HEK293 (cell line): ENCODE results near the gene GABRD.

ENCODE experiments used
- CTCF ChIA-PET: fragments of 350-600 bp; formaldehyde crosslinking; extraction: SDS; loops from one replicate; lab custom pipeline; 2021; ENCODE audit warnings: antibody characterized with exemption; lab: Yijun Ruan, JAX
- POLR2A ChIA-PET: fragments of 300-600 bp; formaldehyde crosslinking; extraction: SDS; loops from one replicate; lab custom pipeline; 2020; ENCODE audit warnings: antibody characterized with exemption, inconsistent platforms; lab: Yijun Ruan, JAX
- H3K27ac ChIP-seq: fragments of 200-500 bp; sonication (Bioruptor generic); 2 replicates; pipeline ENCODE4 v1.5.1; 2014; ENCODE audit warnings: low read depth, low read length, control low read depth, inconsistent platforms; ENCODE audit errors: extremely low read depth
- H3K36me3 ChIP-seq, 2 experiments: fragments of 200-500 bp in 1 of 2; sonication (Bioruptor generic) in 1 of 2; 1 replicate in 1 of 2; 2 replicates in 1 of 2; pipeline ENCODE4 v1.5.1; 2014 to 2017; ENCODE audit warnings: inconsistent platforms in 2 of 2, low read length in 2 of 2; ENCODE audit not compliant: control insufficient read depth in 2 of 2, insufficient read depth in 1 of 2
- H3K4me1 ChIP-seq: fragments of 200-500 bp; sonication (Bioruptor generic); 2 replicates; pipeline ENCODE4 v1.5.1; 2014; ENCODE audit warnings: mild to moderate bottlenecking, low read length, inconsistent platforms; ENCODE audit not compliant: control insufficient read depth, insufficient read depth
- H3K4me3 ChIP-seq: 2 replicates; pipeline ENCODE4 v1.5.1; 2011; ENCODE audit warnings: low read depth, mild to moderate bottlenecking, control low read depth, low read length, moderate library complexity
- H3K9me3 ChIP-seq: fragments of 200-500 bp; sonication (Bioruptor generic); 2 replicates; pipeline ENCODE4 v1.5.1; 2014; ENCODE audit warnings: low read depth, low read length, inconsistent platforms; ENCODE audit not compliant: control insufficient read depth, insufficient read depth
- GFI1B ChIP-seq: fragments of 450-650 bp; formaldehyde crosslinking; IDR thresholded peaks from 2 replicates; pipeline ENCODE4 v1.5.1; 2016; ENCODE audit warnings: missing biosample characterization, missing genetic modification characterization
- IKZF3 ChIP-seq: fragments of 450-650 bp; IDR thresholded peaks from 2 replicates; pipeline ENCODE4 v1.5.0; 2018; ENCODE audit warnings: missing biosample characterization, mild to moderate bottlenecking, missing genetic modification characterization, moderate library complexity
- REPIN1 ChIP-seq: fragments of 450-650 bp; formaldehyde crosslinking; IDR thresholded peaks from 2 replicates; pipeline ENCODE4 v1.5.1; 2017; ENCODE audit warnings: missing biosample characterization, missing genetic modification characterization, low read depth
- SCRT2 ChIP-seq: fragments of 450-650 bp; formaldehyde crosslinking; IDR thresholded peaks from 2 replicates; pipeline ENCODE4 v1.5.1; 2016; ENCODE audit warnings: missing biosample characterization, missing genetic modification characterization
- SETDB1 ChIP-seq: IDR thresholded peaks from one replicate; pipeline ENCODE4 v1.6.1; 2017; ENCODE audit warnings: mild to moderate bottlenecking, low read length, moderate library complexity, mixed read lengths; ENCODE audit not compliant: insufficient read length
- SP2 ChIP-seq: fragments of 450-650 bp; formaldehyde crosslinking; IDR thresholded peaks from 2 replicates; pipeline ENCODE4 v1.5.1; 2016; ENCODE audit warnings: missing biosample characterization, missing genetic modification characterization
- ZBTB11 ChIP-seq: fragments of 450-650 bp; formaldehyde crosslinking; conservative IDR thresholded peaks from 2 replicates; pipeline ENCODE4 v1.5.1; 2016; ENCODE audit warnings: low read depth, missing biosample characterization, missing genetic modification characterization
- ZFHX2 ChIP-seq: fragments of 450-650 bp; formaldehyde crosslinking; conservative IDR thresholded peaks from 2 replicates; pipeline ENCODE4 v1.5.1; 2016; ENCODE audit warnings: missing biosample characterization, missing genetic modification characterization
- ZFP41 ChIP-seq: fragments of 450-650 bp; formaldehyde crosslinking; IDR thresholded peaks from 2 replicates; pipeline ENCODE4 v1.5.1; 2016; ENCODE audit warnings: missing biosample characterization, missing genetic modification characterization, borderline replicate concordance
- ZNF10 ChIP-seq: fragments of 450-650 bp; formaldehyde crosslinking; IDR thresholded peaks from 2 replicates; pipeline ENCODE4 v1.5.1; 2017; ENCODE audit warnings: missing biosample characterization, missing genetic modification characterization
- ZNF157 ChIP-seq: fragments of 450-650 bp; formaldehyde crosslinking; IDR thresholded peaks from 2 replicates; pipeline ENCODE4 v1.5.1; 2016; ENCODE audit warnings: missing biosample characterization, missing genetic modification characterization
- ZNF354C ChIP-seq: fragments of 450-650 bp; formaldehyde crosslinking; IDR thresholded peaks from 2 replicates; pipeline ENCODE4 v1.5.1; 2016; ENCODE audit warnings: missing biosample characterization, missing genetic modification characterization, low read depth, borderline replicate concordance
- ZNF488 ChIP-seq: fragments of 450-650 bp; formaldehyde crosslinking; IDR thresholded peaks from 2 replicates; pipeline ENCODE4 v1.5.1; 2016; ENCODE audit warnings: missing biosample characterization, missing genetic modification characterization
- ZNF626 ChIP-seq: fragments of 450-650 bp; sonication (Bioruptor Pico); formaldehyde crosslinking; IDR thresholded peaks from 2 replicates; pipeline ENCODE4 v1.5.1; 2018; ENCODE audit warnings: missing biosample characterization, missing genetic modification characterization, inconsistent platforms
- ZNF629 ChIP-seq: fragments of 450-650 bp; formaldehyde crosslinking; IDR thresholded peaks from 2 replicates; pipeline ENCODE4 v1.5.1; 2017; ENCODE audit warnings: missing biosample characterization, missing genetic modification characterization
- ZNF707 ChIP-seq: fragments of 450-650 bp; formaldehyde crosslinking; IDR thresholded peaks from 2 replicates; pipeline ENCODE4 v1.5.1; 2016; ENCODE audit warnings: missing biosample characterization, missing genetic modification characterization
- ZNF768 ChIP-seq: fragments of 450-650 bp; formaldehyde crosslinking; IDR thresholded peaks from 2 replicates; pipeline ENCODE4 v1.5.1; 2018; ENCODE audit warnings: missing biosample characterization, mild to moderate bottlenecking, missing genetic modification characterization
- TF ChIP-seq, protein P1 (sequence below): fragments of 450-650 bp; formaldehyde crosslinking; IDR thresholded peaks from 2 replicates; pipeline ENCODE4; 2016; ENCODE audit warnings: missing biosample characterization, missing genetic modification characterization
- TF ChIP-seq, protein P2 (sequence below): fragments of 450-650 bp; formaldehyde crosslinking; IDR thresholded peaks from 2 replicates; pipeline ENCODE4 v1.5.1; 2016; ENCODE audit warnings: missing biosample characterization, missing genetic modification characterization

Gene GABRD

GRCh38 chr1:2000432-2000831 is 18.7 kb upstream of the GABRD start:
- POLR2A ChIA-PET, result no interaction called here
- no peak overlapping the region for H3K27ac ChIP-seq

GRCh38 chr1:2000850-2001249 is 18.3 kb upstream of the GABRD start:
- Histone ChIP-seq H3K36me3 (no peaks in the 10 kb centered on the region), H3K4me1 (no peaks in the 10 kb centered on the region), H3K9me3 (no peaks in the 10 kb centered on the region), H3K27ac (no peak overlapping the region), H3K4me3 (no peak overlapping the region)
- CTCF ChIA-PET, result interaction anchor here (0.6 to 0.7 kb wide), 2 partner anchors 46 to 861 kb away, joined by 3 read pairs; no protein-coding TSS in a partner anchor
- TF ChIP-seq, protein P1, sequence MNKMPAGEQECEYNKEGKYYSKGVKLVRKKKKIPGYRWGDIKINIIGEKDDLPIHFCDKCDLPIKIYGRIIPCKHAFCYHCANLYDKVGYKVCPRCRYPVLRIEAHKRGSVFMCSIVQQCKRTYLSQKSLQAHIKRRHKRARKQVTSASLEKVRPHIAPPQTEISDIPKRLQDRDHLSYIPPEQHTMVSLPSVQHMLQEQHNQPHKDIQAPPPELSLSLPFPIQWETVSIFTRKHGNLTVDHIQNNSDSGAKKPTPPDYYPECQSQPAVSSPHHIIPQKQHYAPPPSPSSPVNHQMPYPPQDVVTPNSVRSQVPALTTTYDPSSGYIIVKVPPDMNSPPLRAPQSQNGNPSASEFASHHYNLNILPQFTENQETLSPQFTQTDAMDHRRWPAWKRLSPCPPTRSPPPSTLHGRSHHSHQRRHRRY, result no peak
- TF ChIP-seq SP2, result no peak
- no peak for TF ChIP-seq ZFHX2
- TF ChIP-seq GFI1B (tag by site-specific recombination), result no peak
- no peak for TF ChIP-seq ZNF768
- no peak for TF ChIP-seq SETDB1
- no peak for TF ChIP-seq ZNF488 (tag by site-specific recombination)
- TF ChIP-seq, protein P2, sequence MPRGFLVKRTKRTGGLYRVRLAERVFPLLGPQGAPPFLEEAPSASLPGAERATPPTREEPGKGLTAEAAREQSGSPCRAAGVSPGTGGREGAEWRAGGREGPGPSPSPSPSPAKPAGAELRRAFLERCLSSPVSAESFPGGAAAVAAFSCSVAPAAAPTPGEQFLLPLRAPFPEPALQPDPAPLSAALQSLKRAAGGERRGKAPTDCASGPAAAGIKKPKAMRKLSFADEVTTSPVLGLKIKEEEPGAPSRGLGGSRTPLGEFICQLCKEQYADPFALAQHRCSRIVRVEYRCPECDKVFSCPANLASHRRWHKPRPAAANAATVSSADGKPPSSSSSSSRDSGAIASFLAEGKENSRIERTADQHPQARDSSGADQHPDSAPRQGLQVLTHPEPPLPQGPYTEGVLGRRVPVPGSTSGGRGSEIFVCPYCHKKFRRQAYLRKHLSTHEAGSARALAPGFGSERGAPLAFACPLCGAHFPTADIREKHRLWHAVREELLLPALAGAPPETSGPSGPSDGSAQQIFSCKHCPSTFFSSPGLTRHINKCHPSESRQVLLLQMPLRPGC (tag by site-specific recombination), result no peak
- TF ChIP-seq ZNF10 (tag by site-specific recombination), result no peak
- no peak for TF ChIP-seq ZNF354C (tag by site-specific recombination)
- no peak for TF ChIP-seq ZNF707 (tag by site-specific recombination)
- no peak for TF ChIP-seq ZNF629 (tag by site-specific recombination)
- TF ChIP-seq ZNF157 (tag by site-specific recombination), result no peak
- TF ChIP-seq ZBTB11 (tag by site-specific recombination), result no peak
- TF ChIP-seq ZFP41 (tag by site-specific recombination), result no peak
- no peak for TF ChIP-seq REPIN1 (tag by site-specific recombination)
- POLR2A ChIA-PET, result no interaction called here

More at GRCh38 chr1:2000432-2000831, 18.7 kb upstream of the GABRD start:
- Histone ChIP-seq H3K4me1 (no peaks in the 10 kb centered on the region), H3K9me3 (no peaks in the 10 kb centered on the region), H3K4me3 (no peak overlapping the region), H3K36me3 (no peaks in the 10 kb centered on the region)
- CTCF ChIA-PET, result interaction anchor here (1.4 kb wide), 1 partner anchor 44 kb away, joined by 7 read pairs; no protein-coding TSS in a partner anchor
- TF ChIP-seq ZNF626 (tag by site-specific recombination), result no peak
- no peak for TF ChIP-seq IKZF3
- TF ChIP-seq SCRT2 (tag by site-specific recombination), result peak; percentile 36; the same call in 1 of the 2 replicates
